ENCODE results near the gene TXK. TPM values are rescaled to one million over a fixed set of nuclear protein-coding genes. Genes with fewer than 3 reads are reported as not detected.

The TXK gene
- 1 to 10 TPM; 2.6 to 10.0 (median 6.8) TPM for total RNA-seq

- Histone ChIP-seq H3K9me3 (no peaks in the 10 kb centered on the region), H3K27ac (no peak within 1 kb of the TSS)
- in situ Hi-C loops (cut with MboI; ENCODE audit: low pct_ligation_motif_present in 1 of 4, low pct_unique_long_range_greater_than_20kb in 1 of 4, low sequenced_read_pairs in 3 of 4): loop anchor here in 1 of 4 donors (10.0 kb wide), 1 partner anchor 161 kb away; no protein-coding TSS in a partner anchor
Observed at GRCh38 chr4:48134081-48134480, at the start of gene TXK. Gene TXK, minus strand, starts transcription at chr4:48134250. Its CDS starts 80 bp downstream, at chr4:48134170.

GRCh38 chr4:48180234-48180633, 46.2 kb upstream of the TXK start:
- H3K9me3 ChIP-seq: no peaks in the 10 kb centered on the region
- intact Hi-C loops (cut with DNase I; ENCODE audit: low total_unique reads): no loop called here
- H3K27ac ChIP-seq: no peak overlapping the region
- no peak for DNase-seq
- in situ Hi-C loops (cut with MboI; ENCODE audit: low pct_ligation_motif_present in 1 of 4, low pct_unique_long_range_greater_than_20kb in 1 of 4, low sequenced_read_pairs in 3 of 4): no loop called here
- no peak overlapping the region for H3K4me3 ChIP-seq
- H3K27me3 ChIP-seq: no peaks in the 10 kb centered on the region
- no peaks in the 10 kb centered on the region for H3K4me1 ChIP-seq
- no peaks in the 10 kb centered on the region for H3K36me3 ChIP-seq
- TF ChIP-seq POLR2AphosphoS5 (IDR thresholded peaks at IDR 0.05) (no peak), POLR2A (IDR thresholded peaks at IDR 0.05) (no peak), EP300 (IDR thresholded peaks at IDR 0.05; ENCODE audit: low read depth) (no peak), CTCF (IDR thresholded peaks at IDR 0.05) (no peak)

More at GRCh38 chr4:48134081-48134480, at the start of gene TXK:
- intact Hi-C loops (cut with DNase I; ENCODE audit: low total_unique reads): no loop called here
- H3K36me3 ChIP-seq: peaks cover 0 to 5% (median 0%) of the 10 kb centered on the region in 4 donors
- H3K4me3 ChIP-seq: peak within 1 kb of the TSS in 1 of 4 donors; percentile 3
- peaks cover 0 to 10% (median 5%) of the 10 kb centered on the region in 4 donors for H3K4me1 ChIP-seq
- DNase-seq: no peak
- WGBS, 2 donors (ENCODE audit: low coverage in 1 of 2): 81 to 90% methylated on average over 3 to 5 of the region's 5 CpGs
- H3K27me3 ChIP-seq: no peaks in the 10 kb centered on the region
- TF ChIP-seq CTCF (IDR thresholded peaks at IDR 0.05): no peak
- no peak for TF ChIP-seq POLR2AphosphoS5 (IDR thresholded peaks at IDR 0.05)
- no peak for TF ChIP-seq POLR2A (IDR thresholded peaks at IDR 0.05)
- no peak for TF ChIP-seq EP300 (IDR thresholded peaks at IDR 0.05; ENCODE audit: low read depth)

GRCh38 chr4:48178931-48179330, 44.9 kb upstream of the TXK start:
- in situ Hi-C loops (cut with MboI; ENCODE audit: low pct_ligation_motif_present in 1 of 4, low pct_unique_long_range_greater_than_20kb in 1 of 4, low sequenced_read_pairs in 3 of 4) (no loop called here), intact Hi-C loops (cut with DNase I; ENCODE audit: low total_unique reads) (no loop called here)
- Histone ChIP-seq H3K4me1 (no peaks in the 10 kb centered on the region), H3K4me3 (no peak overlapping the region), H3K36me3 (no peaks in the 10 kb centered on the region), H3K9me3 (no peaks in the 10 kb centered on the region), H3K27ac (no peak overlapping the region), H3K27me3 (no peaks in the 10 kb centered on the region)
- WGBS, 2 donors (ENCODE audit: low coverage in 1 of 2): 81 to 89% methylated on average over 3 to 4 of the region's 4 CpGs
- TF ChIP-seq CTCF (IDR thresholded peaks at IDR 0.05): no peak
- no peak for TF ChIP-seq EP300 (IDR thresholded peaks at IDR 0.05; ENCODE audit: low read depth)
- TF ChIP-seq POLR2AphosphoS5 (IDR thresholded peaks at IDR 0.05): no peak
- no peak for TF ChIP-seq POLR2A (IDR thresholded peaks at IDR 0.05)
- no peak for DNase-seq

- no peak for DNase-seq
- no peaks in the 10 kb centered on the region for H3K9me3 ChIP-seq
- intact Hi-C loops (cut with DNase I; ENCODE audit: low total_unique reads): no loop called here
- TF ChIP-seq POLR2AphosphoS5 (IDR thresholded peaks at IDR 0.05) (no peak), EP300 (IDR thresholded peaks at IDR 0.05; ENCODE audit: low read depth) (no peak), POLR2A (IDR thresholded peaks at IDR 0.05) (no peak), CTCF (IDR thresholded peaks at IDR 0.05) (no peak)
- H3K4me1 ChIP-seq: peaks cover 0 to 6% (median 0%) of the 10 kb centered on the region in 4 donors
- no peaks in the 10 kb centered on the region for H3K36me3 ChIP-seq
- no peak overlapping the region for H3K27ac ChIP-seq
- in situ Hi-C loops (cut with MboI; ENCODE audit: low pct_ligation_motif_present in 1 of 4, low pct_unique_long_range_greater_than_20kb in 1 of 4, low sequenced_read_pairs in 3 of 4): no loop called here
- no peak overlapping the region for H3K4me3 ChIP-seq
- no peaks in the 10 kb centered on the region for H3K27me3 ChIP-seq
Observed at GRCh38 chr4:48175806-48176205, 41.8 kb upstream of the TXK start.
